Sigmoid colon (tissue), 4 donors: ENCODE data around the gene STK33.

Experiments used
- CTCF ChIP-seq, 4 experiments: fragments of 450-650 bp in 3 of 4; fragments of 200-600 bp in 1 of 4; IDR thresholded peaks; one replicate each; pipeline ENCODE4 v1.5.1; 2016 to 2019; ENCODE audit warnings: antibody characterized with exemption in 4 of 4, mild to moderate bottlenecking in 3 of 4, moderate library complexity in 2 of 4
- EP300 ChIP-seq, 4 donors: sonication (generic); formaldehyde crosslinking; IDR thresholded peaks; one replicate each; pipeline ENCODE4 v1.6.1; 2017; ENCODE audit warnings: antibody characterized with exemption in 4 of 4
- POLR2A ChIP-seq, 2 donors: fragments of 450-650 bp; IDR thresholded peaks; one replicate each; pipeline ENCODE4 v1.6.1; 2016; ENCODE audit warnings: antibody characterized with exemption in 2 of 2, mild to moderate bottlenecking in 2 of 2, moderate library complexity in 2 of 2
- POLR2AphosphoS5 ChIP-seq, 4 donors: sonication (generic); formaldehyde crosslinking; IDR thresholded peaks; one replicate each; pipeline ENCODE4 v1.6.1; 2017; ENCODE audit warnings: antibody characterized with exemption in 4 of 4

DNA sequence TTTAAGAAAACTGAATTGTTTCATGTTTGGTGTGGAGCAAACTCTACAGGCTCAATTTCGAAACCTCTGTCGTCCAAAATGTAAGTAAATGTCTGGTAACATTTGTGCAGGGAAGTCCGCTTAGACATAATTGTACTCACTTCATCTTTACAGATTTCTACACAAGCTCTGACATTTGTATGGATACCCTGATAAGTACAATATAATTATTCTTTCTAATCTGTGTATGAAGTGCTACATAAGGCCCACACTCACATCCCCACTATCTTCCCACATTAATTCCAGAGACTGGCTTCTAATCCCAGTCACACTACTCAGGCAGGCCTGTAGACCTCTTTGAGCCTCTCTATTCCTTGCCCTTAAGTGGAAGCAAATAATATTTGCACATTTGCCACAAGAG, 201.1 kb downstream of the STK33 start:
- TF ChIP-seq CTCF (IDR thresholded peaks at IDR 0.05) (no peak), EP300 (IDR thresholded peaks at IDR 0.05) (no peak), POLR2A (IDR thresholded peaks at IDR 0.05) (no peak), POLR2AphosphoS5 (IDR thresholded peaks at IDR 0.05) (no peak)
